Activated CD4-positive, alpha-beta T cell treated with anti-CD3 and anti-CD28 coated beads for 36 hours (primary cell): ENCODE data around the gene CMC1. TPM values are rescaled to one million over a fixed set of nuclear protein-coding genes. Genes with fewer than 3 reads are reported as not detected.

Experiments used
- ATAC-seq: fragments of 200-7000 bp; cut with Tn5 transposase; one replicate; pipeline ENCODE4 v1.10.0; 2021; ENCODE audit warnings: mild to moderate bottlenecking, moderate library complexity
- CTCF ChIA-PET: fragments of 350-600 bp; sonication (Branson Sonifier 250); formaldehyde crosslinking; loops from one replicate; lab custom pipeline; 2021; ENCODE audit warnings: antibody characterized with exemption; lab: Charles Lee
- POLR2A ChIA-PET: fragments of 350-600 bp; sonication (Branson Sonifier 250); formaldehyde crosslinking; loops from one replicate; lab custom pipeline; 2021; ENCODE audit warnings: antibody characterized with exemption, inconsistent platforms; lab: Charles Lee
- DNase-seq: peaks from one replicate; pipeline ENCODE4 v3.0.0-alpha.2; 2020
- H3K27ac Mint-ChIP-seq: one replicate; pipeline ENCODE4 v1.8.0; 2021; ENCODE audit warnings: mixed read lengths
- H3K27me3 Mint-ChIP-seq: one replicate; pipeline ENCODE4 v1.8.0; 2021; ENCODE audit warnings: mixed read lengths
- H3K36me3 Mint-ChIP-seq: one replicate; pipeline ENCODE4 v1.8.0; 2021; ENCODE audit warnings: low read depth, mixed read lengths
- H3K4me1 Mint-ChIP-seq: one replicate; pipeline ENCODE4 v1.8.0; 2021; ENCODE audit warnings: mixed read lengths
- H3K4me3 Mint-ChIP-seq: one replicate; pipeline ENCODE4 v1.8.0; 2021; ENCODE audit warnings: mild to moderate bottlenecking, moderate library complexity, mixed read lengths
- H3K9me3 Mint-ChIP-seq: one replicate; pipeline ENCODE4 v1.8.0; 2021; ENCODE audit warnings: low read depth, mixed read lengths
- intact Hi-C, 2 experiments: fragments of 100-400 bp; cut with DNase I in 1 of 2; cut with micrococcal nuclease in 1 of 2; formaldehyde crosslinking; loops; one replicate each; pipeline versions ENCODE4 v1.14.2 to v1.15.1; 2022 to 2024; cut with DNase I, micrococcal nuclease
- total RNA-seq, 2 experiments: library from RNA; stranded (reverse); gene quantifications; one replicate each; pipeline ENCODE4 v1.2.3, GENCODE V29; 2021

CMC1 gene
- total RNA-seq, 2 experiments from 2014 or later = 21.6 to 28.3 TPM

- Mint-ChIP-seq H3K27me3 (no peaks in the 10 kb centered on the region), H3K27ac (no peak overlapping the region), H3K4me3 (no peak overlapping the region), H3K4me1 (no peaks in the 10 kb centered on the region), H3K36me3 (peaks cover 23% of the 10 kb centered on the region), H3K9me3 (no peaks in the 10 kb centered on the region)
- intact Hi-C loops = no loop called here
- POLR2A ChIA-PET = no interaction called here
- ATAC-seq (no peak), DNase-seq (no peak)
- CTCF ChIA-PET = interaction anchor here (0.7 to 0.8 kb wide), 3 partner anchors 11 to 60 kb away, joined by 3 to 4 read pairs (median 3); no protein-coding TSS in a partner anchor
These were observed 37.5 kb downstream of the CMC1 start for GRCh38 chr3:28278918-28279317.

GRCh38 chr3:28279770-28280169 is 38.4 kb downstream of the CMC1 start:
- POLR2A ChIA-PET = no interaction called here
- Mint-ChIP-seq H3K4me3 (no peak overlapping the region), H3K27me3 (no peaks in the 10 kb centered on the region), H3K9me3 (no peaks in the 10 kb centered on the region), H3K27ac (no peak overlapping the region), H3K4me1 (no peaks in the 10 kb centered on the region), H3K36me3 (peaks cover 16% of the 10 kb centered on the region)
- ATAC-seq (no peak), DNase-seq (no peak)
- CTCF ChIA-PET = interaction anchor here (0.7 kb wide), 1 partner anchor 12 kb away, joined by 4 read pairs; no protein-coding TSS in a partner anchor
- intact Hi-C loops = no loop called here

- Mint-ChIP-seq H3K4me3 (no peak overlapping the region), H3K36me3 (peaks cover 9% of the 10 kb centered on the region), H3K4me1 (no peaks in the 10 kb centered on the region), H3K27me3 (no peaks in the 10 kb centered on the region), H3K27ac (no peak overlapping the region), H3K9me3 (no peaks in the 10 kb centered on the region)
- CTCF ChIA-PET = no interaction called here
- POLR2A ChIA-PET = no interaction called here
- DNase-seq (no peak), ATAC-seq (no peak)
- intact Hi-C loops = no loop called here
These were observed 39.4 kb downstream of the CMC1 start for GRCh38 chr3:28280781-28281180.

GRCh38 chr3:28286595-28286994 is 45.2 kb downstream of the CMC1 start:
- H3K36me3 Mint-ChIP-seq = peaks cover 9% of the 10 kb centered on the region
- intact Hi-C loops = loop anchor here (1.0 to 2.0 kb wide), 2 partner anchors 574 kb away; no protein-coding TSS in a partner anchor
- no peak overlapping the region for H3K27ac Mint-ChIP-seq
- CTCF ChIA-PET = interaction anchor here (0.7 to 1.4 kb wide), 6 partner anchors 10 to 575 kb away, joined by 3 to 4 read pairs (median 3); no protein-coding TSS in a partner anchor
- DNase-seq = no peak
- peak; percentile 60 for ATAC-seq
- H3K4me3 Mint-ChIP-seq = no peak overlapping the region
- POLR2A ChIA-PET = interaction anchor here (1.1 kb wide), 1 partner anchor 46 kb away, joined by 3 read pairs; no protein-coding TSS in a partner anchor
- no peaks in the 10 kb centered on the region for H3K9me3 Mint-ChIP-seq
- H3K27me3 Mint-ChIP-seq = no peaks in the 10 kb centered on the region
- peaks cover 13% of the 10 kb centered on the region for H3K4me1 Mint-ChIP-seq

GRCh38 chr3:28287046-28287445 is 45.6 kb downstream of the CMC1 start:
- ATAC-seq (no peak), DNase-seq (no peak)
- ChIA-PET CTCF (interaction anchor here (0.6 to 1.1 kb wide), 7 partner anchors 17 to 575 kb away, joined by 3 read pairs; no protein-coding TSS in a partner anchor), POLR2A (interaction anchor here (1.1 kb wide), 1 partner anchor 47 kb away, joined by 3 read pairs; no protein-coding TSS in a partner anchor)
- Mint-ChIP-seq H3K27me3 (no peaks in the 10 kb centered on the region), H3K9me3 (no peaks in the 10 kb centered on the region), H3K4me1 (peaks cover 13% of the 10 kb centered on the region), H3K27ac (no peak overlapping the region), H3K4me3 (no peak overlapping the region), H3K36me3 (peaks cover 9% of the 10 kb centered on the region)
- intact Hi-C loops = loop anchor here in 1 of 2 experiments (2.0 kb wide), 1 partner anchor 574 kb away; no protein-coding TSS in a partner anchor

- H3K27me3 Mint-ChIP-seq = no peaks in the 10 kb centered on the region
- peaks cover 25% of the 10 kb centered on the region for H3K4me1 Mint-ChIP-seq
- DNase-seq (no peak), ATAC-seq (no peak)
- H3K4me3 Mint-ChIP-seq = no peak overlapping the region
- ChIA-PET POLR2A (no interaction called here), CTCF (no interaction called here)
- peaks cover 11% of the 10 kb centered on the region for H3K36me3 Mint-ChIP-seq
- intact Hi-C loops = no loop called here
- no peak overlapping the region for H3K27ac Mint-ChIP-seq
- H3K9me3 Mint-ChIP-seq = no peaks in the 10 kb centered on the region
These were observed 49.5 kb downstream of the CMC1 start for GRCh38 chr3:28290863-28291300.

- H3K27me3 Mint-ChIP-seq = no peaks in the 10 kb centered on the region
- H3K9me3 Mint-ChIP-seq = no peaks in the 10 kb centered on the region
- DNase-seq (no peak), ATAC-seq (no peak)
- intact Hi-C loops = no loop called here
- H3K27ac Mint-ChIP-seq = no peak overlapping the region
- H3K4me1 Mint-ChIP-seq = peaks cover 22% of the 10 kb centered on the region
- no peak overlapping the region for H3K4me3 Mint-ChIP-seq
- ChIA-PET POLR2A (no interaction called here), CTCF (no interaction called here)
- H3K36me3 Mint-ChIP-seq = peaks cover 11% of the 10 kb centered on the region
These were observed 50.2 kb downstream of the CMC1 start for GRCh38 chr3:28291577-28291976.

GRCh38 chr3:28292622-28293021 is 51.2 kb downstream of the CMC1 start:
- Mint-ChIP-seq H3K4me3 (no peak overlapping the region), H3K27me3 (no peaks in the 10 kb centered on the region), H3K27ac (no peak overlapping the region), H3K9me3 (no peaks in the 10 kb centered on the region), H3K4me1 (peaks cover 17% of the 10 kb centered on the region), H3K36me3 (peaks cover 9% of the 10 kb centered on the region)
- ATAC-seq = no peak
- intact Hi-C loops = no loop called here
- no peak for DNase-seq
- POLR2A ChIA-PET = no interaction called here
- CTCF ChIA-PET = interaction anchor here (0.9 kb wide), 1 partner anchor 580 kb away, joined by 3 read pairs; no protein-coding TSS in a partner anchor

- ChIA-PET POLR2A (no interaction called here), CTCF (interaction anchor here (1.3 kb wide), 1 partner anchor 12 kb away, joined by 4 read pairs; no protein-coding TSS in a partner anchor)
- intact Hi-C loops = no loop called here
- H3K9me3 Mint-ChIP-seq = no peaks in the 10 kb centered on the region
- H3K36me3 Mint-ChIP-seq = peaks cover 9% of the 10 kb centered on the region
- H3K4me3 Mint-ChIP-seq = no peak overlapping the region
- ATAC-seq (peak; percentile 16), DNase-seq (no peak)
- no peak overlapping the region for H3K27ac Mint-ChIP-seq
- peaks cover 16% of the 10 kb centered on the region for H3K4me1 Mint-ChIP-seq
- no peaks in the 10 kb centered on the region for H3K27me3 Mint-ChIP-seq
These were observed 53.4 kb downstream of the CMC1 start for GRCh38 chr3:28294667-28295413.

GRCh38 chr3:28295898-28296490 is 54.6 kb downstream of the CMC1 start:
- peaks cover 3% of the 10 kb centered on the region for H3K36me3 Mint-ChIP-seq
- no peak overlapping the region for H3K27ac Mint-ChIP-seq
- ATAC-seq (no peak), DNase-seq (no peak)
- H3K4me3 Mint-ChIP-seq = no peak overlapping the region
- intact Hi-C loops = no loop called here
- H3K4me1 Mint-ChIP-seq = peaks cover 14% of the 10 kb centered on the region
- no peaks in the 10 kb centered on the region for H3K9me3 Mint-ChIP-seq
- no peaks in the 10 kb centered on the region for H3K27me3 Mint-ChIP-seq
- ChIA-PET POLR2A (no interaction called here), CTCF (interaction anchor here (0.8 to 1.0 kb wide), 2 partner anchors 10 to 21 kb away, joined by 3 read pairs; no protein-coding TSS in a partner anchor)

GRCh38 chr3:28299705-28300104 is 58.3 kb downstream of the CMC1 start:
- H3K27me3 Mint-ChIP-seq = no peaks in the 10 kb centered on the region

More at GRCh38 chr3:28299705-28300104, 58.3 kb downstream of the CMC1 start:
- Mint-ChIP-seq H3K9me3 (no peaks in the 10 kb centered on the region), H3K27ac (no peak overlapping the region), H3K4me1 (peaks cover 11% of the 10 kb centered on the region), H3K4me3 (no peak overlapping the region), H3K36me3 (no peaks in the 10 kb centered on the region)
- intact Hi-C loops = no loop called here
- DNase-seq = no peak
- ChIA-PET CTCF (interaction anchor here (1.0 kb wide), 1 partner anchor 18 kb away, joined by 3 read pairs; no protein-coding TSS in a partner anchor), POLR2A (no interaction called here)
- no peak for ATAC-seq
